NCI-H2081 (cell line): ENCODE measurements around the gene ADCY7.

Source experiments
- DNase-seq, 2 experiments: peaks; one replicate each; lab custom pipeline; 2025; lab: John Stamatoyannopoulos, UW

Gene ADCY7

GRCh38 chr16:50267651-50268050 lies 1.3 kb downstream of the ADCY7 start:
- no peak for DNase-seq

GRCh38 chr16:50268352-50268751 lies 2.0 kb downstream of the ADCY7 start:
- DNase-seq: no peak

- DNase-seq: no peak
Measured at GRCh38 chr16:50269061-50269705, 2.8 kb downstream of the ADCY7 start.

GRCh38 chr16:50269769-50270509 lies 3.6 kb downstream of the ADCY7 start:
- no peak for DNase-seq

- no peak for DNase-seq
Measured at GRCh38 chr16:50270510-50271147, 4.3 kb downstream of the ADCY7 start.

DNA sequence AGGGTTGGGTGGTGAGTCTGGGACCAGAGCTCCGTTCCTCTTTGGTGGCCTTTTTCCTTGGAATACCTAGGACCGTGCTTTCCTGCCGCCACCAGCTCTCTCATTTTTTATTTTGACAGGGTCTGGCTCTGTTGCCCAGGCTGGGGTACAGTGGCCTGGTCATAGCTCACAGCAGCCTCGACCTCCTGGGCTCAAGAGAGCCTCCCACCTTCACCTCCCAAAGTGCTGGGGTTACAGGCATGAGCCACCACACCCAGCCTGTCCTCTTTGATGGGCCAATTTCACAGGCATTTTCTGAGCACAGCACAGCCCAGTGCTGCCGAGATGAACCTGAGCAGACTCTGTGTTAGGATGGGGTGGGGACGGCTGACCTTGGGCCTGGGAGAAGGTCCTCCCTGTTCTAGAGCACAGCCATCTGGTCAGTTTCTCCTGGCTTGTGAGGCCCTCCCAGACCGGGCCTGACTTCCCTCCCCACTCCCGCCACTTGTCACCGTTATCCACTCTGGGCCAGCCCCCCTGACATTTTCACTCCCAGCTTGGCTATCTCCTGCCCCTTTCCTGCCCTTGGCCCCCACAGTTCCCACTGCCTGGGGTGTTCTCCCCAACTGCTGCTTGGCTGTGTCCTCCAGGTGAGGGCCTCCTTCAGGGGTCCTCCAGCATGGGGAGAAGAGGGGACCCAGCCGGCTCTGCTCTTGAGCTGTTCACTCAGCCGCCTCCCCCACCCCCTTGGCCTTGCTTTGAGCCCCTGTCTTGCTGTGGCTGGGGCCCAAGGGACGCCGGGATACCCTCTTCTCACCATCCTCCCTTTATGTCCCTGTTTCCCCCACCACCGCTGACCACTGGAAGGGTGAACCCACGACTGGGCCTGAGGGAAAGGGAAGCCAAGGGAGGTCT lies 5.0 kb downstream of the ADCY7 start:
- DNase-seq: no peak

DNA sequence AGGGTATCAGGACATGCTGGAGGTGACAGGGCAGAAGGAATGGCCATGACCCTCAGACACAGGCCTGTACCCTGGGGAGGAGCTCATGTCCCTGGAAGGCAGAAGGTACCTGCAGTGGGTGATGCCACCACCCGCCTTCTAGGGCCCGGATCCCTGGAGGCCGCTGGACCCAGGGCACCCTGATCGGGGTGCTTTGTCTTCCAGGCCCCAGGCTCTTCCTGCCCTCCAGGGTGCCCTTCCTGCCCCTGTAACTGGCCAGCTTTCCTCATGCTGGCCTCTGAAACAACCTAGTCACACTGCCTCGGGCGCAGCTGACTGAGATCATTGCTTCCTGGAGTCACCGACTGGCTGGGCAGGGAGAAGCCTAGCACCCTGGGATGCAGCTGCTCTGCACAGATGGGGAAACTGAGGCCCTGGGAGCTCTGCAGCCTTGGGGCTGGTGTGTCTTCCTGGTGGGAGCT lies 5.8 kb downstream of the ADCY7 start:
- no peak for DNase-seq

DNA sequence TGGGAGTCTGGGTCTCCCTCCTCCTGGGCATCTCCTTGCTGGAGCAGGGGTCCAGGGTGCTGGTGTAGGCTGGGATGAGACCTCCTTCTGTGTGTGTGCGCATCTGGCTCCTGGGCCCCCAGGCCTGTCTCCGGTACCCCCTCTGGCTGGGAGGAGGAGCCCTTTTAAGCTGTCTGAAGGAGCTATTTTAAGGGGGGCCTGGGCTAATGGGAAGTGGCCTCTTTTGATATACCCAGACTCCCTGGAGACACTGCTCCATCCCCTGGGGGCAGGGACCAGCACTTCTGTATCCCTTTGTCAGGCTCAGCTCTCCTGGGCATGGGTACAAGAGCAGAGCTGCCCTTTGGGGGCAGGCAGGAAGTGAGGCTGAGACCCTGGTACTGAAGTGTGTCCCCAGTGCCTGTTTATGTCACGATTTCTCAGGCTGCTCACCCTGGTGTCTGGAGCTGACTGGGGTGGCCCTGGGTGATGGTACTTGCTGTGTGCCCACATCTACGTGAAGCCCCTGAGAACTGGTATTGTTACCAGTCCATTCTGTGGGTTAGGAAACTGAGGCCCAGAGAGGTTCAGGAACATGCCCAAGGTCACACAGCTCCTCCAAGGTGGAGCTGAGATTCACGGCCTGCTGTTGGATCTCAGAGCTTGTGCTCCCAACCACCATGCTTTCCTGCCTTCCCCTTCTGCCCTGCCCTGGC lies 6.5 kb downstream of the ADCY7 start:
- DNase-seq: no peak

DNA sequence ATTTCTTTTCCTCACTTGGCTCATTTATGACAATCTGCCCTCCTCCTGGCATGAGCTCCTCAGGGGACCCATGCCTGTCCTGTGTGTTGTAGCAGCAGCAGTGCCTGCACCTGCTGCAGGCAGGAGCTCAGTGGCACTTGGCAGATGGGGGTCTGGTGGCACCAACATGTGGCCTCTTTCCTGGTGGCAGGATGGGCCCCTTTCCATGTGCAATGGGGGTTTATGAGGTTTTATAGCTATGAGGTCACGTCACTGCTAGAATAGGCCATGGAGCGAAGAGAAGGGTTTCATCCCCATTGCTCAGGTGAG lies 7.0 kb downstream of the ADCY7 start:
- no peak for DNase-seq

GRCh38 chr16:50273888-50274325 lies 7.6 kb downstream of the ADCY7 start:
- DNase-seq: no peak

GRCh38 chr16:50274326-50275097 lies 8.2 kb downstream of the ADCY7 start:
- no peak for DNase-seq

GRCh38 chr16:50275098-50275415 lies 8.7 kb downstream of the ADCY7 start:
- DNase-seq: no peak

GRCh38 chr16:50275428-50276325 lies 9.3 kb downstream of the ADCY7 start:
- no peak for DNase-seq

GRCh38 chr16:50276326-50276640 lies 9.9 kb downstream of the ADCY7 start:
- no peak for DNase-seq

DNA sequence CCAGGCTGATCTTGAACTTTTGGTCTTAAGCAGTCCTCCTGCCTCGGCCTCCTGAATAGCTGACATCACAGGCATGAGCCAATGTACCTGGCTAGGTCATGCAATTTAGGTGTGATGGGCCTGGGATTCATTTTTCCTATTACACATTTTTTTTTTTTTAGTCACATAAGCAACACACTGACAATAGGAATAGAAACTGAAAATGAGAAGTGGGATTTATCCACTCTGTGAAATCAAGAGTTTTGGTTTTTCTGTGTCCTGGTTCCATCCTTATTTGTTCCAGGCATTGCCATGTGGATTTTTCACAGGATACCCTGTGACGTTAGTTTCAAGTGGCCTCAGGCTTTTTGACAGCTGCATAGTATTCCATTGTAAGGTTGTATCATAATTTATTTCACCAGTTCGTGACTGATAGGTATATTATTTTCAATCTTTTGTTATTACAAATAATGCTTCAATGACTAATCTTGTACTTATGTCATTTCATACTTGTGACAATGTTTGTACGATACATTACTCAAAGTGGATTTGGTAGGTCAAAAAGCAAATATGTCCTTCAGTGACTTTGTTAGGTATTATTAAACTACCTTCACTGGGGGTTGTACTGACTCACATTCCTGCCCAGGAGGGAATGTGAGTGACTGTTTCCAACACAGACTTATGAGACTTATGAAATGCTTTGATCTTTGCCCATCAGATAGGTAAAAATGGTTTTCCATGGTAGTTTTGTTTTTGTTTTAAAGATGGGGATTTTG lies 10.6 kb downstream of the ADCY7 start:
- no peak for DNase-seq

GRCh38 chr16:50278251-50278650 lies 11.9 kb downstream of the ADCY7 start:
- DNase-seq: no peak

GRCh38 chr16:50279504-50279865 lies 13.1 kb downstream of the ADCY7 start:
- DNase-seq: no peak

- DNase-seq: no peak
Measured at GRCh38 chr16:50280932-50281331, 14.6 kb downstream of the ADCY7 start.

DNA sequence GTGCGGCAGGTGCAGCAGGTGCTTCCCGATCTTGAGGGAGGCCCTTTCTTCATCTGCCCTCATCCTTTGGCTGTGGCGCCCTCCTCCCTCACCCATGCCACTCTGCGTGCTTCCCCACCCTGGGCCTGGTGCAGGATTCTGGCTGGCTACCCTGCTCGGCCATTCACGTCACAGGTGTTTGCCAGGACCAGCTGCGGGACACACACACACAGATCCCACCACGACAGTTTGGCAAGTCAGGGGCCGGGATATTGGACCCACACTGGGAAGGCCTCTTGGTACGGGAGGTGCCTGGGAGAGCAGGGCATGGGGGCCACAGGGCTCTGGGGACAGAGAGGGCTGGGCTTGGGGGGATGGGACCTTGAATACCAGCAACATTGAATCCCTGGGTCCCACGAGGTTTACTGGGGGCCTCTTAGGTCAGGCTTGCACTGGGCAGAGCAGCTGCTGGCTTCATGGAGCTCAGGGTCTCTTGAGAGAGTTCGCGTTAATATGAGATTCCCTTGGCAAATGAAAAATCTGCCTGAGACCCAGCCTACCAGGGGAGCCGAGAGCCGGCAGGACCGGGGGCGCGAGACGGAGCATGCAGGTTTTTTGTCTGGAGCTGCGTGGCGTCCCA lies 15.1 kb downstream of the ADCY7 start:
- DNase-seq: no peak
